ENCODE measurements around the gene HAPLN2.

The HAPLN2 gene

GRCh38 chr1:156625436-156626078, 6.3 kb downstream of the HAPLN2 start (continued):
- TF ChIP-seq ZNF18 (tag by site-specific recombination; IDR thresholded peaks at IDR 0.05) (no peak), ZNF558 (tag by site-specific recombination; IDR thresholded peaks at IDR 0.05) (no peak; the same call in 1 of the 2 replicates), ZNF791 (tag by site-specific recombination; IDR thresholded peaks at IDR 0.05) (no peak), ZNF596 (tag by site-specific recombination; IDR thresholded peaks at IDR 0.05) (no peak), PBX3 (CRISPR knock-in tag; IDR thresholded peaks at IDR 0.05) (no peak), ZNF664 (tag by site-specific recombination; IDR thresholded peaks at IDR 0.05) (no peak), PRDM1 (tag by site-specific recombination; IDR thresholded peaks at IDR 0.05) (no peak), ZNF521 (tag by site-specific recombination; IDR thresholded peaks at IDR 0.05) (no peak), ZNF114 (tag by site-specific recombination; IDR thresholded peaks at IDR 0.05) (no peak), ZBTB10 (tag by site-specific recombination; IDR thresholded peaks at IDR 0.05) (no peak; the same call in 1 of the 2 replicates), ZNF362 (tag by site-specific recombination; IDR thresholded peaks at IDR 0.05) (no peak), BCL11A (tag by site-specific recombination; IDR thresholded peaks at IDR 0.05; ENCODE audit: low read depth) (peak; percentile 39; the same call in 1 of the 2 replicates), PRDM6 (tag by site-specific recombination; IDR thresholded peaks at IDR 0.05) (no peak), ZNF837 (tag by site-specific recombination; IDR thresholded peaks at IDR 0.05) (no peak), SP7 (tag by site-specific recombination; IDR thresholded peaks at IDR 0.05) (peak; percentile 47; the same call in 1 of the 2 replicates), TRIM28 (IDR thresholded peaks at IDR 0.05; ENCODE audit: borderline replicate concordance, low read length) (no peak), ZNF350 (tag by site-specific recombination; IDR thresholded peaks at IDR 0.05) (no peak), ZNF175 (tag by site-specific recombination; IDR thresholded peaks at IDR 0.05) (no peak), ZNF571 (tag by site-specific recombination; IDR thresholded peaks at IDR 0.05) (no peak), ZNF544 (tag by site-specific recombination; IDR thresholded peaks at IDR 0.05) (no peak), ZFP69B (tag by site-specific recombination; IDR thresholded peaks at IDR 0.05) (0 out of 2 replicates have a peak, but pooled peaks have one; percentile 23), TSHZ1 (tag by site-specific recombination; IDR thresholded peaks at IDR 0.05; ENCODE audit: borderline replicate concordance) (no peak)
- TF ChIP-seq, protein P1, sequence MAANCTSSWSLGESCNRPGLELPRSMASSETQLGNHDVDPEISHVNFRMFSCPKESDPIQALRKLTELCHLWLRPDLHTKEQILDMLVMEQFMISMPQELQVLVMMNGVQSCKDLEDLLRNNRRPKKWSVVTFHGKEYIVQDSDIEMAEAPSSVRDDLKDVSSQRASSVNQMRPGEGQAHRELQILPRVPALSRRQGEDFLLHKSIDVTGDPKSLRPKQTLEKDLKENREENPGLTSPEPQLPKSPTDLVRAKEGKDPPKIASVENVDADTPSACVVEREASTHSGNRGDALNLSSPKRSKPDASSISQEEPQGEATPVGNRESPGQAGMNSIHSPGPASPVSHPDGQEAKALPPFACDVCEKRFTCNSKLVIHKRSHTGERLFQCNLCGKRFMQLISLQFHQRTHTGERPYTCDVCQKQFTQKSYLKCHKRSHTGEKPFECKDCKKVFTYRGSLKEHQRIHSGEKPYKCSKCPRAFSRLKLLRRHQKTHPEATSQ (tag by site-specific recombination; IDR thresholded peaks at IDR 0.05), result 0 out of 2 replicates have a peak, but pooled peaks have one; percentile 34
- TF ChIP-seq, protein P2, sequence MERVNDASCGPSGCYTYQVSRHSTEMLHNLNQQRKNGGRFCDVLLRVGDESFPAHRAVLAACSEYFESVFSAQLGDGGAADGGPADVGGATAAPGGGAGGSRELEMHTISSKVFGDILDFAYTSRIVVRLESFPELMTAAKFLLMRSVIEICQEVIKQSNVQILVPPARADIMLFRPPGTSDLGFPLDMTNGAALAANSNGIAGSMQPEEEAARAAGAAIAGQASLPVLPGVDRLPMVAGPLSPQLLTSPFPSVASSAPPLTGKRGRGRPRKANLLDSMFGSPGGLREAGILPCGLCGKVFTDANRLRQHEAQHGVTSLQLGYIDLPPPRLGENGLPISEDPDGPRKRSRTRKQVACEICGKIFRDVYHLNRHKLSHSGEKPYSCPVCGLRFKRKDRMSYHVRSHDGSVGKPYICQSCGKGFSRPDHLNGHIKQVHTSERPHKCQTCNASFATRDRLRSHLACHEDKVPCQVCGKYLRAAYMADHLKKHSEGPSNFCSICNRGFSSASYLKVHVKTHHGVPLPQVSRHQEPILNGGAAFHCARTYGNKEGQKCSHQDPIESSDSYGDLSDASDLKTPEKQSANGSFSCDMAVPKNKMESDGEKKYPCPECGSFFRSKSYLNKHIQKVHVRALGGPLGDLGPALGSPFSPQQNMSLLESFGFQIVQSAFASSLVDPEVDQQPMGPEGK (tag by site-specific recombination; IDR thresholded peaks at IDR 0.05), result peak; percentile 83
